HG03159 (cell line): ENCODE results near the gene GSC2.
A peak's percentile ranks its signal among the peaks of the same experiment; 100 is the strongest.

ENCODE experiments used
- ATAC-seq: cut with Tn5 transposase; IDR thresholded peaks from one replicate; pipeline ENCODE4 v1.9.1; 2021; ENCODE audit warnings: mild to moderate bottlenecking, moderate library complexity; ENCODE audit not compliant: unreplicated experiment

GSC2 gene

GRCh38 chr22:19149991-19150390, at the start of gene GSC2:
Gene GSC2, minus strand, starts transcription at chr22:19150292. Its CDS starts 9 bp downstream, at chr22:19150283.
- no peak for ATAC-seq

- ATAC-seq = no peak
These were observed 49.4 kb upstream of the GSC2 start for GRCh38 chr22:19199479-19199878.

- no peak for ATAC-seq
These were observed 48.1 kb upstream of the GSC2 start for GRCh38 chr22:19197997-19198865.

- no peak for ATAC-seq
These were observed 46.9 kb upstream of the GSC2 start for GRCh38 chr22:19196841-19197612.

GRCh38 chr22:19195796-19196731, 46.0 kb upstream of the GSC2 start:
- ATAC-seq = no peak

- no peak for ATAC-seq
These were observed 44.9 kb upstream of the GSC2 start for GRCh38 chr22:19194766-19195536.

GRCh38 chr22:19193879-19194278, 43.8 kb upstream of the GSC2 start:
- ATAC-seq = no peak

GRCh38 chr22:19187716-19188563, 37.8 kb upstream of the GSC2 start:
- ATAC-seq = no peak

GRCh38 chr22:19184276-19184997, 34.3 kb upstream of the GSC2 start:
- no peak for ATAC-seq

GRCh38 chr22:19183216-19183615, 33.1 kb upstream of the GSC2 start:
- no peak for ATAC-seq

GRCh38 chr22:19182472-19183157, 32.5 kb upstream of the GSC2 start:
- ATAC-seq = no peak

- no peak for ATAC-seq
These were observed 31.8 kb upstream of the GSC2 start for GRCh38 chr22:19181786-19182471.

GRCh38 chr22:19180740-19181410, 30.8 kb upstream of the GSC2 start:
- ATAC-seq = no peak

- ATAC-seq = no peak
These were observed 30.1 kb upstream of the GSC2 start for GRCh38 chr22:19180234-19180633.

- ATAC-seq = peak; percentile 29
These were observed 29.5 kb upstream of the GSC2 start for GRCh38 chr22:19179497-19180048.

GRCh38 chr22:19178657-19179496, 28.8 kb upstream of the GSC2 start, which contains the start of gene SLC25A1:
Gene SLC25A1, minus strand, starts transcription at chr22:19178736. Its CDS starts 63 bp downstream, at chr22:19178673.
- ATAC-seq = peak; percentile 53
